Stimulated activated effector memory CD8-positive, alpha-beta T cell treated with anti-CD3 and anti-CD28 coated beads, Interleukin-12 subunit alpha, Interleukin-12 subunit beta, amount 100 ng/mL, for 72 hours (primary cell): Measurements from ENCODE around the gene SMIM28.
A peak's percentile ranks its signal among the peaks of the same experiment; 100 is the strongest.

ENCODE experiments used
- ATAC-seq: fragments of 150-1000 bp; cut with Tn5 transposase; 2 replicates; pipeline ENCODE4 v1.10.0; 2021
- DNase-seq, 2 donors: peaks; one replicate each; pipeline ENCODE4 v3.0.0; 2021 to 2022; ENCODE audit warnings: low spot score in 2 of 2
- H3K27ac Mint-ChIP-seq: one replicate; pipeline ENCODE4 v1.8.0; 2022; ENCODE audit warnings: mild to moderate bottlenecking, mixed read lengths
- H3K36me3 Mint-ChIP-seq: one replicate; pipeline ENCODE4 v1.8.0; 2022; ENCODE audit warnings: mild to moderate bottlenecking, mixed read lengths
- H3K4me1 Mint-ChIP-seq: one replicate; pipeline ENCODE4 v1.8.0; 2022; ENCODE audit warnings: mixed read lengths
- H3K4me3 Mint-ChIP-seq: one replicate; pipeline ENCODE4 v1.8.0; 2022; ENCODE audit warnings: mild to moderate bottlenecking, mixed read lengths
- H3K9me3 Mint-ChIP-seq: one replicate; pipeline ENCODE4 v1.8.0; 2022; ENCODE audit warnings: mixed read lengths

The SMIM28 gene

DNA sequence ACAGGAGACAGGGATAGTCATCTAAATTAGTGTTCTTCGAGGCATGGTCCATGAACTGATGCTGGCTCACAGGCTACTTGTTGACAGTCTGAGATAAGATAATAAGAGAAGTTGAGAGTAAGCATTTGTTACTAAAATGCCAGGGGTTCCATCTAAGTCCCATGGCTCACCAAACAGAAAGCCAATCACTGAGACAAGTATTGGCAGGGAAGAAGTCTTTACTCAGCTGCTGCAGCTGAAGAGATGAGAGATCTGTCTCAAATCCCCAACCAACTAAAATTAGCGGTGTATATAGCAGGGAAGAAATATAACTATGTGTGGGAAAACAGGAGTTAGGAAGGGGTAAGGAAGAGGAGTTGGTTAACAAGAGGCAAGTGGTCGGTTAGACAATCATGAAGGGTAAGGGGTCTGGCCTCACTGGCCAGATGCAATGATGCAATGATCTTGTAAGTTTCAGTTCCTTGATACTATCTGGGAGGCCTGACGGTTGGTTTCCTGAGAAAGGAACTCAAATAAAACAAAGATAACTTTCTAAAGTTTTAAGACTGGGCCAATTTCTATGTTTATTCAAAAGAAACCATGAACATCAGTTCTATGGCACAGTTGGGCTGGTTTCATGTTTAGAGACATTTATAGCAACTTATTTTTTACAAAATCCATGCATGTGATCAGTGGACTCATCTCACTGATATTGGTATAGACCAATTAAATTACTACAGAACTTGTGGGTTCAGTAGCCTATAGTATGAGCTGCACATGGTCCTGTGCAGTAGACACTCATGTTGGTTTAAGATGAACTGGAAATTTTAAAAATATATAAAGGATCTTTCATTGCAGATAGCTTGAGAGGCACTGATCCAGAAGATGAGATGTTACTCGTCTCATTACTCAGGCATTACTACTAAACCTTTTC, 16.4 kb downstream of the SMIM28 start:
- Mint-ChIP-seq H3K4me3 (no peak overlapping the region), H3K36me3 (no peaks in the 10 kb centered on the region), H3K27ac (no peak overlapping the region), H3K4me1 (no peaks in the 10 kb centered on the region), H3K9me3 (no peaks in the 10 kb centered on the region)
- DNase-seq (no peak), ATAC-seq (no peak)

GRCh38 chr6:138396709-138397108, 19.0 kb downstream of the SMIM28 start:
- no peaks in the 10 kb centered on the region for H3K36me3 Mint-ChIP-seq
- H3K4me3 Mint-ChIP-seq: no peak overlapping the region
- no peaks in the 10 kb centered on the region for H3K9me3 Mint-ChIP-seq
- DNase-seq (peak in 1 of 2 donors; percentile 13), ATAC-seq (no peak)
- H3K27ac Mint-ChIP-seq: no peak overlapping the region
- H3K4me1 Mint-ChIP-seq: no peaks in the 10 kb centered on the region

DNA sequence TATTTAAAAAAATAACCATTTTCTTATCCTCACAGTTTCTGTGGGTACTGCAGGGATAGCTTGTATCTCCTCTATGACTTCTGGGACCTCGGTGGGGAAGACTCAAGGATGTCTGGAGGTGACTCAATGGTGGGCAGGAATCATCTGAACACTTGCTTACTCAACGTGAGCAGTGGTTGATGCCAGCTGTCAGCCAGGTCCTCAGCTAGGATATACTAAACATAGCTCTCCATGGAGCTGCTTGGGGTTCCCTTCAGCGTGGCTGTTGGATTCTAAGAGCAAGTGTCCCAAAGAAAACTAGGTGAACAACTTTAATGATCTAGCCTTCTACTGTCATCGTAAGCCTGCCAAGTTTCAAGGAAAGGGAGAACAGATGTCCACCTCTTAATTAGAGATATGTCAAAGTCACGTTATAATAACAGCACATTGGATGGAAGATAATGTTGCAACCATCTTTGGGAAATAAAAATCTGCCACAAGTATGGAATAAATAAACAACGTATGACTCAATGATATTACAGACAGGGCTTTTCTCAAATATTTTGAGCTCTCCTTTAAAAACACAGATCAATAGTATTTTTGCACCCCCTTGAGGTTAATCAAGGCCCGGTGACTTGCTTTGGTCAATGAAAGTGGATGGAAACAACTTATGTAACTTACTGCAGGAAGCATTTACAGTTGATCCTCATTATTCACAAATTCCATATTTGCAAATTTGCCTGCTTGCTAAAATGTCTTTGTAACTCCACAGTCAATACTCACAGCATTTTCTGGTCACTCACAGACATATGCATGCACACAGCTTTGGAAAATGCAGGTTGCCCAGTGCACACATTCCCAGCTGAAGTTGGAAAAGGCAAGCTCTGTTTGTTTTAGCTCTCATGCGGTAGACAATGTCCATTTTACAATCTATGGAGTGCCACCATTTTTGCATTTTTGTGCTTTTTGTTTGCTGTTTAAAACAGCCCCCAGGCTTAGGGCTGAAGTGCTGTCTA, 19.7 kb downstream of the SMIM28 start:
- Mint-ChIP-seq H3K4me1 (no peaks in the 10 kb centered on the region), H3K27ac (no peak overlapping the region), H3K36me3 (no peaks in the 10 kb centered on the region), H3K4me3 (no peak overlapping the region), H3K9me3 (no peaks in the 10 kb centered on the region)
- ATAC-seq (no peak), DNase-seq (peak in 1 of 2 donors; percentile 23)

- no peak overlapping the region for H3K27ac Mint-ChIP-seq
- H3K36me3 Mint-ChIP-seq: no peaks in the 10 kb centered on the region
- DNase-seq (peak in 1 of 2 donors; percentile 30), ATAC-seq (no peak)
- H3K9me3 Mint-ChIP-seq: no peaks in the 10 kb centered on the region
- H3K4me1 Mint-ChIP-seq: peaks cover 6% of the 10 kb centered on the region
- H3K4me3 Mint-ChIP-seq: no peak overlapping the region
Observed at GRCh38 chr6:138400326-138400725, 22.6 kb downstream of the SMIM28 start.

DNA sequence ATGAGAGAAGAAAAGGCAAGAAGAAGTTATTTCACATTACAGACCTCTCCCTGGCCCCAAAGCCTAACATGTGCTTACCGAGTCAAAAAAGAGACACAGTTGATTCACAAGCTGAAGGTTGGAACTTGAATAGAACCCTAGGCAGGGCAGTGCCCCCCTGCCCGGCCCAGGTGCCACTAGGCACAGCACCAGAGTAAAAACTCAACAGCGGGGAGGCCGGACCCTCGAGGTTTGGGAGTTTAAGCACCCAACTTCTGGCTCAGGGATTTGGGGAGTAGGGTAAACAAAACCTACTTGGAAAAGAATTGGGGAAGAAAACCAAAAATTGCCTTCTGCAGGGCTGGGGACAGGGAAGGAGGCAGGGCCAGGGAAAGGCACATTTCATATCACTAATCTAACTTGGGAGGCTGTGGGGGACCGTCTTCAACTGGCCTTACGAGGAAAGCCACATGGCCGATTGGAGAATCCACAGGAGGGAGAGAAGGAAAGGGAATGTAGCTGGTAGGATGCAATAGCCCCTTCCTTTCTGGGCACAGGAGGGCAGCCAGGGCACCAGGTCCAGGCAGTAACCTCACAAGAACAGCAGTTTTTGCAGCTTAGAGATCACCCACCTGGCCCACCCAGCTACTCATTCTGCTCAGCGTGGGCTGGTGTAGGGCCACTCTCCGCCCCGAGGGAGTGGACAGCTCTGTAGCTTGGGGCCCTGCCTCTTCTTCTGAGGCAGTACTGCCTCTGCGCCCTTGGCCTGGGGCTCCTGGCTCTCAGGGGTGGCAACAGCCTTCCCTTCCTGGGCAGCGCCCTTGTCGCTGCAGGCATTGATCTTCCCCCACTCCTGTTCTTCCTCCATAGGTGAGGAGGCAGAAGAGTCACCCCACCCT, 24.5 kb downstream of the SMIM28 start:
- no peak for ATAC-seq
- no peak overlapping the region for H3K27ac Mint-ChIP-seq

GRCh38 chr6:138402838-138403187, 25.1 kb downstream of the SMIM28 start:
- H3K9me3 Mint-ChIP-seq: no peaks in the 10 kb centered on the region
- peak overlapping the region; percentile 73 for H3K4me3 Mint-ChIP-seq
- H3K36me3 Mint-ChIP-seq: peaks cover 21% of the 10 kb centered on the region
- ATAC-seq (no peak), DNase-seq (no peak)
- H3K4me1 Mint-ChIP-seq: peaks cover 6% of the 10 kb centered on the region
- H3K27ac Mint-ChIP-seq: peak overlapping the region; percentile 34

More for the DNA sequence above, 24.5 kb downstream of the SMIM28 start:
- Mint-ChIP-seq H3K36me3 (peaks cover 18% of the 10 kb centered on the region), H3K4me3 (peak overlapping the region; percentile 47), H3K9me3 (no peaks in the 10 kb centered on the region), H3K4me1 (peaks cover 6% of the 10 kb centered on the region)
- DNase-seq: no peak

DNA sequence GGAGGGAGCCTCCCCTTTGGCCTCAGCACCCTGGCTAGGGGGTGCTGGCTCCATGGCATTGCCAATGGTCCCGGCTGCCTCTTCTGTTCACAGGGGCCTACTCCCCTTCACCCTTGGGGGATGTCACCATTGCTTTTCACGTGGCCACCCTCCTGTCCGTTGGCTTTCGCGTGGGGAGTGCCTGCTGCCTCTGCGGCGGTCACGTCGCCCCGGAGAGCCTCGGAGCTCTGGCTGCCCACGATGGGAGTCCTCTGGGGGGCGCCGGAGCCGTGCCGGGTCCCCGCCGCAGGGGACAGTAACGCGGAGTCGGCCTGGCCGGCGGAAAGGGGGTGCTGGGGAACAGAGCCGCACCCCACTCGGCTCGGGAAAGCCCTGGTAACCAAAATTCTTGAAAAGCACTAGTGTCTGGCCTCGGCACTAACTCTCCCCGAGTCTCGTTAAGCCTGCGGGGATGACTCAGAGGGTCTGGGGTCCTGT, 25.7 kb downstream of the SMIM28 start:
- peaks cover 26% of the 10 kb centered on the region for H3K36me3 Mint-ChIP-seq
- ATAC-seq: peak; percentile 51
- H3K4me3 Mint-ChIP-seq: peak overlapping the region; percentile 73
- H3K27ac Mint-ChIP-seq: peak overlapping the region; percentile 34
- peak; percentile 38 to 70 for DNase-seq
- H3K4me1 Mint-ChIP-seq: peaks cover 7% of the 10 kb centered on the region
- H3K9me3 Mint-ChIP-seq: no peaks in the 10 kb centered on the region

DNA sequence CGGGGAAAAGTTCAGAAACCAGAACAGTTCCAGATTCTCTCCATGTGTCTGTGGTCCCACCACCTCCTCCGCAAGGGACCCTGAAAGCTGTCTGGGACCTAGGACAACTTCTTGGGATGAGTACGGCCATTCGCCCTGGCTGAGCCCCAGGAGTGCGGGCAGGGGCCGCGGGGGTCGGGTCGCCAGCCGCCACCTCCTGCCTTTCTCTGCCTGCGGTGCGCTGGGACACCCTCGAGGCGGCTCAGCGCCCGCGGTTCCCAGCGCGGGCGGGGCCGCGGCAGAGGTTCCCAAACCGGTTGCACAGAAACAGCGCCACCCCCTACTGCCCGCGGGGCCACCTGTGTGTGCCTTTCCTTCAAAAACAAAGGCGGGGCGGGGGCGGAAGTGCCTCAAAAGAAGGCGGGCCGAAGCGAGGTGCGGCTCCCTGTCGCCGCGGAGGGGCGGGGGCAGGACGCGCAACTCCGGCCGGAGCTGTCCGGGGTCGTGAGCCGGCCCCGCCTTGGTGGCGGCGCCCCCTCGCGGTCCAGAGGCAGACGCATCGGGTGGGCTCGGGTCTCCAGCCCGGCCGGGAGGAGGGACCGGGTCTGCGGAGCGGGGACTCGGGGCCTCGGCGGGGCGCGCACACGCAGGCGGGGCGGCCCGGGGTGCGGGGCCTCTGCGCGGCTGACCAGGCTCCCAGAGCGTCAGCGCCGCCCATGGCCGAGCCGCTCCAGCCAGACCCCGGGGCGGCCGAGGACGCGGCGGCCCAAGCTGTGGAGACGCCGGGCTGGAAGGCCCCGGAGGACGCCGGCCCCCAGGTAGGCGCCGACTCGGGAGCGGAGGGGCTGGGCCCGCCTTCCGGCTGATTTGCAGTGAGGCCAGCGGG, 26.3 kb downstream of the SMIM28 start, which contains the start of gene HEBP2:
Gene HEBP2 (plus strand): TSS at position 423 of the 865 bp plus-strand sequence. CDS start 273 bp downstream, at position 696.
- Mint-ChIP-seq H3K36me3 (peaks cover 33% of the 10 kb centered on the region), H3K27ac (peak within 1 kb of the TSS; percentile 54), H3K9me3 (no peaks in the 10 kb centered on the region), H3K4me1 (peaks cover 12% of the 10 kb centered on the region), H3K4me3 (peak within 1 kb of the TSS; percentile 73)
- peak; percentile 76 to 94 for DNase-seq
- ATAC-seq: peak; percentile 91

GRCh38 chr6:138404666-138405337, 27.1 kb downstream of the SMIM28 start:
- ATAC-seq (peak; percentile 9), DNase-seq (no peak)
- H3K36me3 Mint-ChIP-seq: peaks cover 39% of the 10 kb centered on the region
- peak overlapping the region; percentile 54 for H3K27ac Mint-ChIP-seq
- peaks cover 16% of the 10 kb centered on the region for H3K4me1 Mint-ChIP-seq
- peak overlapping the region; percentile 73 for H3K4me3 Mint-ChIP-seq
- H3K9me3 Mint-ChIP-seq: no peaks in the 10 kb centered on the region

DNA sequence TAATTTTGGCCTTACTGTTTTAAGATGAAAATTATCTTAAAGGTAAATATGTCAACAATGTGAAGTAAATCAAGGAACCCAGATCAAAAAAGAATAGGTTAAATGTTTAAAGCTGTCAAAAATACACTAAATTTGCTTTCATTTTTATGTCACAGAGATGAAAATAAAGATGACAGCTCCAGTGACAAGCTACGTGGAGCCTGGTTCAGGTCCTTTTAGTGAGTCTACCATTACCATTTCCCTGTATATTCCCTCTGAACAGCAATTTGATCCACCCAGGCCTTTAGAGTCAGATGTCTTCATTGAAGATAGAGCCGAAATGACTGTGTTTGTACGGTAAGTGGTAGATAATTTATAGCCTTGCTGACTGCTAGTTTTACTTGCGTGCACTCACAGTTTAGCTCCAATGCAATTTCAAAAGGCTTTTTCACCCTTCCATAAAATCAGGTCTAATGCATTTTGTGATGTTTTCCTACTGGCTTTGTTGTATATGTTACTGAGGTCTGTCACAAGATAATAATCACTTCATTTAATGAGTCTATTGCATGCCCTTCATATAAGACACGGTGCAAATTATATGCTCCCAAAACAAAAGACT, 28.2 kb downstream of the SMIM28 start:
- no peak overlapping the region for H3K27ac Mint-ChIP-seq
- no peak overlapping the region for H3K4me3 Mint-ChIP-seq
- peaks cover 50% of the 10 kb centered on the region for H3K36me3 Mint-ChIP-seq
- ATAC-seq: no peak
- peaks cover 23% of the 10 kb centered on the region for H3K4me1 Mint-ChIP-seq
- DNase-seq: no peak
- no peaks in the 10 kb centered on the region for H3K9me3 Mint-ChIP-seq

GRCh38 chr6:138406443-138406842, 28.7 kb downstream of the SMIM28 start:
- DNase-seq: no peak
- peaks cover 56% of the 10 kb centered on the region for H3K36me3 Mint-ChIP-seq

DNA sequence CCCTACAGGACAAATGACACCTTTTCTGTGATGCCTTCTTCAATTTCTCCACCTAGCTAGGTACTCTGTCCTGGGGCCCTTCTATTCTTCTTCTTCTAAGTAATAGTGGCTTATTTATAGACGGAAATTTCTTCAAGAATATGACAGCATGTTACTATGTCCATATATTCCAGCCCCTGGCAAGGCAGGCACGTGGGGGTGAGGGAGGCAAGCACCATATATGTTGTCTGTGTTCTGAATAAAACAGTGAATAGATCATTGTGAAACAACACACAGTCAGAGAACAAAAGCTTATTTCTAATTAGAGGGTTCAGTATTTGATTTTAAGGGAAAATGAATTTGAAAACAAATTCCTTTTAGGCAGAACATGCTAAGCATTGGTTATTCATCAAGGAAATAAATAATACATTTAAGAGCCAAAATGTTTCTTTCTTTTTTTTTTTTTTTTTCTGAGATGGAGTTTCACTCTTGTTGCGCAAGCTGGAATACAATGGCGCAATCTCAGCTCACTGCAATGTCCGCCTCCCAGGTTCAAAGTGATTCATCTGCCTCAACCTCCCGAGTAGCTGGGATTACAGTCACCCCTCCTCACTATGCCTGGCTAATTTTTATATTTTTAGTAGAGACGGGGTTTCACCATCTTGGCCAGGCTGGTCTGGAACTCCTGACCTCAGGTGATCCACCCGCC, 32.5 kb downstream of the SMIM28 start:
- no peak for DNase-seq
- Mint-ChIP-seq H3K36me3 (peaks cover 81% of the 10 kb centered on the region), H3K4me1 (peaks cover 24% of the 10 kb centered on the region), H3K9me3 (no peaks in the 10 kb centered on the region), H3K27ac (peak overlapping the region; percentile 29), H3K4me3 (no peak overlapping the region)
- ATAC-seq: no peak

More at GRCh38 chr6:138406443-138406842, 28.7 kb downstream of the SMIM28 start:
- H3K4me1 Mint-ChIP-seq: peaks cover 28% of the 10 kb centered on the region
- H3K4me3 Mint-ChIP-seq: no peak overlapping the region
- no peak for ATAC-seq
- H3K9me3 Mint-ChIP-seq: no peaks in the 10 kb centered on the region
- H3K27ac Mint-ChIP-seq: no peak overlapping the region
